GM12878 (cell line): ENCODE results near the gene GRAMD1B.

ENCODE experiments used
- ATF3 ChIP-seq: IDR thresholded peaks from 2 replicates; pipeline ENCODE4 v1.6.1; 2011; ENCODE audit warnings: low read depth, mild to moderate bottlenecking, low read length, moderate library complexity, borderline replicate concordance; ENCODE audit errors: extremely low read depth
- CEBPB ChIP-seq, 2 experiments: fragments of 150-350 bp in 1 of 2; IDR thresholded peaks; 2 replicates each; pipeline ENCODE4 v1.6.1; 2012 to 2014; ENCODE audit warnings: low read depth in 2 of 2, low read length in 2 of 2, borderline replicate concordance in 1 of 2, inconsistent platforms in 1 of 2
- CTCF ChIP-seq, 3 experiments: IDR thresholded peaks in 2 of 3; conservative IDR thresholded peaks in 1 of 3; 2 replicates each; pipeline ENCODE4 v1.5.1; 2011; ENCODE audit warnings: low read depth in 3 of 3, low read length in 3 of 3, mild to moderate bottlenecking in 3 of 3, control low read depth in 2 of 3, moderate library complexity in 2 of 3, inconsistent platforms in 1 of 3, mixed read lengths in 1 of 3; ENCODE audit not compliant: control insufficient read depth in 2 of 3, insufficient read depth in 1 of 3; ENCODE audit errors: extremely low read depth in 1 of 3
- DPF2 ChIP-seq: fragments of 450-650 bp; IDR thresholded peaks from 2 replicates; pipeline ENCODE4 v1.6.1; 2017; ENCODE audit warnings: mild to moderate bottlenecking
- FOXM1 ChIP-seq: IDR thresholded peaks from 2 replicates; pipeline ENCODE4 v1.6.1; 2012; ENCODE audit warnings: low read depth, mild to moderate bottlenecking, inconsistent platforms, low read length, moderate library complexity
- MEF2A ChIP-seq: IDR thresholded peaks from 2 replicates; pipeline ENCODE4 v1.6.1; 2011; ENCODE audit warnings: low read depth, mild to moderate bottlenecking, low read length, moderate library complexity; ENCODE audit not compliant: insufficient read depth
- SMAD1 ChIP-seq: fragments of 450-650 bp; IDR thresholded peaks from 2 replicates; pipeline ENCODE4 v1.6.1; 2018; ENCODE audit warnings: mild to moderate bottlenecking, low read depth; ENCODE audit not compliant: partially characterized antibody
- SUZ12 ChIP-seq: fragments of 200-600 bp; sonication (generic); IDR thresholded peaks from one replicate; pipeline ENCODE4 v1.6.1; 2018; ENCODE audit warnings: antibody characterized with exemption, mild to moderate bottlenecking; ENCODE audit not compliant: unreplicated experiment
- TAF1 ChIP-seq: IDR thresholded peaks from 2 replicates; pipeline ENCODE4 v1.6.1; 2011; ENCODE audit warnings: mild to moderate bottlenecking, low read depth, low read length, borderline replicate concordance
- USF2 ChIP-seq: IDR thresholded peaks from 2 replicates; pipeline ENCODE4 v1.6.1; 2011; ENCODE audit warnings: low read depth, low read length, improper control_type of control experiment, borderline replicate concordance

- TF ChIP-seq USF2 (no peak), TAF1 (0 out of 2 replicates have a peak, but pooled peaks have one; percentile 38), CTCF (IDR thresholded peaks at IDR 0.05 in 2 of 3, conservative IDR thresholded peaks at IDR 0.05 in 1 of 3; ENCODE audit: control insufficient read depth in 2 of 3, extremely low read depth in 1 of 3, insufficient read depth in 1 of 3, low read depth in 3 of 3, low read length in 3 of 3) (no peak), SUZ12 (no peak), ATF3 (no peak), FOXM1 (no peak), DPF2 (no peak), CEBPB (IDR thresholded peaks at IDR 0.05; ENCODE audit: borderline replicate concordance in 1 of 2, low read depth in 2 of 2, low read length in 2 of 2) (no peak; a peak in 1 of 4 replicates), MEF2A (no peak), SMAD1 (no peak)
These were observed 47.5 kb upstream of the GRAMD1B start for GRCh38 chr11:123382555-123383074.
